ENCODE results near the gene MLEC.

Gene MLEC

DNA sequence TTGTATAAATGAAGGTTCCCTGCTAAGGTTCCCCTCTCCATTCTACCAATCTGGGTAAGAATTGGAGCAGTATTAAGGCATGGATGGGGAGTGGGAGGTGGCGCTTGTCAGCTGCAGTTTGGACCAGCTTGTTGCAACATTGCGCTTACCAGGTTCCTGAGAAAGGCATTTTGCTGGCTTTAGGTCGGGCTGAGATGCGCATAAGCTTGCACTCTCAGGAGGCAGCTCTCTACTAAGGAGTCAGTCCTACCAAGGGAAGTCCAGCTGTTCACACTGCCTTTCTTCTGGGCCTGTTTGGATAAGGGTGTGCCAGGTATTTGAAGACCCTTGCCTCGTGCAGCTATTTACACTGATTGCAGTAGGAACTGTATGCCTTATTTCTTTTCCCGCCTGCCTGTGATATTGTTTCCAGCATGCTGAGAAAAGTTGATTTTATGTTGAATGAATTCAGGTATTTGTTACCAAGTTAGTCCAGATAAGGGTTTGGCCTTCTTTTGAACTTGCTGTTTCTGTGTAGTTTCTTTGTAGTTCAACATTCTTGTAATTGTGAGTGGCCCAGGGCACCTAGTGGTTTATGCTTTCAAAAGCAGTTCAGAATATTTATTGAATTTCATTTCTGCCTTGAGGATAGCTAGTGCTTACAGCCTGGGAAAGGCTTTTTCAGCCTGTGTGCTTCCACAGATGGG, 2.6 kb downstream of the MLEC start:
- no peaks in the 10 kb centered on the region for H3K9me3 ChIP-seq (ENCODE audit: low read length)

DNA sequence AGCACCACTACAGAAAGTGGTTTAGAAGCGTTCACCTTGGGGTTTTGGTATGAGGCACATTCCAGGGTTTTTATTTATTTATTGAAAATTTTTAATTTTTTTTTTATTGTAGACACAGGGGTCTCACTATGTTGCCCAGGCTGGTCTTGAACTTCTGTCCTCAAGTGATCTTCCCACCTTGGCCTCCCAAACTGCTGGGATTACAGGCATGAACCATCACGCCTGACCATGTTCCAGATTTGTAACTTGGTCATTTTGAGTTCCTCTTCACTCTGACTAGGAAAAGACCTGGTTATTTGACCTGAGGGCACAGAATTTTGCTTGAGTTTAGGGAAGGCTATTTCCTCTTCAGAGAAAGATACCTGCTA, 3.1 kb downstream of the MLEC start:
- peaks cover 46% of the 10 kb centered on the region for H3K4me1 ChIP-seq (ENCODE audit: insufficient read depth, low read length)
- H2AFZ ChIP-seq (ENCODE audit: low read depth, low read length): no peak overlapping the region
- peaks cover 6% of the 10 kb centered on the region for H3K36me3 ChIP-seq (ENCODE audit: insufficient read depth, low read length)
- no peaks in the 10 kb centered on the region for H3K9me3 ChIP-seq (ENCODE audit: low read length)
- H3K27me3 ChIP-seq (ENCODE audit: insufficient read depth, low read length): no peaks in the 10 kb centered on the region
- no peak overlapping the region for H3K4me3 ChIP-seq (ENCODE audit: low read length)

More for the DNA sequence above, 2.6 kb downstream of the MLEC start:
- Histone ChIP-seq H3K27me3 (ENCODE audit: insufficient read depth, low read length) (no peaks in the 10 kb centered on the region), H3K36me3 (ENCODE audit: insufficient read depth, low read length) (peaks cover under 1% of the 10 kb centered on the region), H3K4me3 (ENCODE audit: low read length) (peak overlapping the region; percentile 50), H2AFZ (ENCODE audit: low read depth, low read length) (no peak overlapping the region), H3K4me1 (ENCODE audit: insufficient read depth, low read length) (peaks cover 46% of the 10 kb centered on the region)

DNA sequence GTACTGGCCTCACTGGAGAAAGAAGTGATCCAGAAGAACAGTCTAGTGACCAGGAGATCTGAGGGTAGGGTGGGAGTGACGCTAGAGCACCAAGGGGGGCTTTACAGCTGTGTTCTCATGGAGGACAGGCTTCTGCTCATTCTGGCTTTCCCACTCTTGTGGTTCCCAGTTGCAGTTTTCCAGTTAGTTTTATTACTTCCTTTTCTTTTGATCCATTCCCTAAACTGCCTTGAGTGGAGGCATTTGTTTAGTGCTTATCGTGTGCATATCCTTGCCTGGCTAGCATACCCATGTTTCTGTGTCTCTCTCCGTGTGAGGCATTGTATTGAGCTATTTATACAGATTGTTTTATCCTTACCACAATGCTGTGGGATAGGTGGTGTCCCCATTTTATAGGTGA, 4.0 kb downstream of the MLEC start:
- Histone ChIP-seq H2AFZ (ENCODE audit: low read depth, low read length) (no peak overlapping the region), H3K4me3 (ENCODE audit: low read length) (no peak overlapping the region), H3K4me1 (ENCODE audit: insufficient read depth, low read length) (peaks cover 45% of the 10 kb centered on the region), H3K27me3 (ENCODE audit: insufficient read depth, low read length) (no peaks in the 10 kb centered on the region), H3K36me3 (ENCODE audit: insufficient read depth, low read length) (peaks cover 15% of the 10 kb centered on the region), H3K9me3 (ENCODE audit: low read length) (no peaks in the 10 kb centered on the region)

DNA sequence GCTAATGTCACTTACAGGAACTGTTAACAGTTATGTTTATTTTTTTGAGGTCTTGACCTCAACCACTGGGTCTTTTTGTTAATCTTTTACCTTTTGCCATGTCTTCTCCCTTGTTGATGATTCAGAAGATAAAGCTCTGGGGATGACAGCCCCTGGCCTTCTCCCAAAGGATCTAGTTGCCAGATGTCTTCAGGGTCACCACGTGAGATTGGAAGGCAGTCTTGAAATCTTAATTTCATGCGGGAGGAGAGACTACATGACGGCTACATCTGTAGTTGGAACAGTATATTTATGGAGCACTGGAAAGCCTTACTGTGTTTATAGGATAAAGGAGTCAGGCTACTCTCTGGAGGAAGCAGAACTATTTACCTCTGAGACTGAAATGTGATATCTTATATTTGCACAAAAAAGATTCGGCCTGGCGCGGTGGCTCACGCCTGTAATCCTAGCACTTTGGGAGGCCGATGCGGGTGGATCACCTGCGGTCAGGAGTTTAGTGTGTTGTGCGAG, 5.6 kb downstream of the MLEC start:
- H3K4me3 ChIP-seq (ENCODE audit: low read length): no peak overlapping the region
- no peaks in the 10 kb centered on the region for H3K27me3 ChIP-seq (ENCODE audit: insufficient read depth, low read length)
- H2AFZ ChIP-seq (ENCODE audit: low read depth, low read length): no peak overlapping the region
- H3K4me1 ChIP-seq (ENCODE audit: insufficient read depth, low read length): peaks cover 44% of the 10 kb centered on the region
- H3K9me3 ChIP-seq (ENCODE audit: low read length): no peaks in the 10 kb centered on the region
- H3K36me3 ChIP-seq (ENCODE audit: insufficient read depth, low read length): peaks cover 31% of the 10 kb centered on the region

GRCh38 chr12:120693848-120694247, 6.9 kb downstream of the MLEC start:
- Histone ChIP-seq H3K4me3 (ENCODE audit: low read length) (no peak overlapping the region), H3K4me1 (ENCODE audit: insufficient read depth, low read length) (peaks cover 34% of the 10 kb centered on the region), H3K27me3 (ENCODE audit: insufficient read depth, low read length) (no peaks in the 10 kb centered on the region), H3K36me3 (ENCODE audit: insufficient read depth, low read length) (peaks cover 43% of the 10 kb centered on the region), H2AFZ (ENCODE audit: low read depth, low read length) (no peak overlapping the region), H3K9me3 (ENCODE audit: low read length) (no peaks in the 10 kb centered on the region)

DNA sequence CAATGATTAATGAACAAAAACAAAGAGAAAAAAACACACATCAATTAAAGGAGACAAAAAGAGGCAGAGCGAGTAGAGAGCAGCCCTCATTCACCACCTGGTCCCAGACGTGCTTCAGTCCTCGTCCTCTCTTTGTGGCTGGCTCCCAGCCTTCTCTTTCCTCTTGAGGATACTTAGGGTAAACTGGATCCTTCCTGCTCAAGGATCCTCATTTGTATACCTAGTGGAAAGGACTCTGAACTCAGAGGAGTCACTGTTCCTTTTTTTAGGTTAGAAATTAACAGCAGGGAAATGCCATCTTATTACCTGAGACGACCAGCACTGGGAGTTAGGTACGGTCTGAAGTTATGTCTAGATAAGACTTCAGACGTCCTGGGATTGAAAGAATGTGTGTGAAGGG, 9.7 kb downstream of the MLEC start:
- no peak overlapping the region for H3K4me3 ChIP-seq (ENCODE audit: low read length)
- no peaks in the 10 kb centered on the region for H3K9me3 ChIP-seq (ENCODE audit: low read length)
- peaks cover 68% of the 10 kb centered on the region for H3K36me3 ChIP-seq (ENCODE audit: insufficient read depth, low read length)
- H2AFZ ChIP-seq (ENCODE audit: low read depth, low read length): no peak overlapping the region
- H3K4me1 ChIP-seq (ENCODE audit: insufficient read depth, low read length): peaks cover 25% of the 10 kb centered on the region
- no peaks in the 10 kb centered on the region for H3K27me3 ChIP-seq (ENCODE audit: insufficient read depth, low read length)

DNA sequence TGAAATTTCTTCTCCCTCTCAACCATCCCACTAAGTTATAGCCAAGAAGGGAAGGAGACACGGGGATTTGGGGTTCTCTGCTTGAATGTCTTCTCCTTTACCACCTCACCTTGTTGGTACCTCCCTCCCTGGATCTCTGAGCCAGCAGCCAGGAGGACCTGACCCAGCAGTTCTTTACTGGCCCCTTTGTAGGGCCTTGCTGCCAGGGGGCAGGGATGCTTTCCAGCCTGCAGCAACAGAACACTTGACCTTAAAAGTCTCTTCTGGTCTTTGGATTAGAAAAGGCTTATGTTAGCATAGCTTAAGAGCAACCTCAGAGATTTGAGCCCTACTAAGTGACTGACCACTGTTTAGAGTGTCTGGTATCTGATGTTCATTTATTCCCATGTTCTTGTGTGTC, 10.4 kb downstream of the MLEC start:
- no peak overlapping the region for H2AFZ ChIP-seq (ENCODE audit: low read depth, low read length)
- H3K36me3 ChIP-seq (ENCODE audit: insufficient read depth, low read length): peaks cover 75% of the 10 kb centered on the region
- no peak overlapping the region for H3K4me3 ChIP-seq (ENCODE audit: low read length)
- peaks cover 21% of the 10 kb centered on the region for H3K4me1 ChIP-seq (ENCODE audit: insufficient read depth, low read length)
- H3K9me3 ChIP-seq (ENCODE audit: low read length): no peaks in the 10 kb centered on the region
- H3K27me3 ChIP-seq (ENCODE audit: insufficient read depth, low read length): no peaks in the 10 kb centered on the region

DNA sequence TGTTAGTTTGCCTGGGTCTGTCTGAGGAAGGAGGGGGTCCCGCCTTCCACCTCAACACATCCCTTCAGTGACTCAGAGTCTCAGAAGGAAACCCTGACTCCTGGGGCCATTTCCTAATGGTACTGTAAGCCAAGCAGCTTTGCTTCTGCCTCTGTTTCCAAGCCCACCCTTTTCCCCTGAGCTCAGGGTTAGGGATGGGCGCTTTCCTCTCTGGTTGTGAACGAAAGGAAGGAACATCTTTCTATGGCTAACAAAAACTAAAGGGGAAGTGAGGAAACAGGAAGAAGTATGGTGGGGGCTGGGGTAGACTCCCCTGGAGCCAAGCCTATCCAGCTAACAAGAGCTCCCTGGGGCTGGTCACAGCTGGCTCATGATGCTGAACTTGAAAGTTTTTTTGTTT, 11.7 kb downstream of the MLEC start:
- H3K9me3 ChIP-seq (ENCODE audit: low read length): no peaks in the 10 kb centered on the region
- no peak overlapping the region for H3K4me3 ChIP-seq (ENCODE audit: low read length)
- peaks cover 8% of the 10 kb centered on the region for H3K4me1 ChIP-seq (ENCODE audit: insufficient read depth, low read length)
- no peak overlapping the region for H2AFZ ChIP-seq (ENCODE audit: low read depth, low read length)
- H3K36me3 ChIP-seq (ENCODE audit: insufficient read depth, low read length): peaks cover 87% of the 10 kb centered on the region
- no peaks in the 10 kb centered on the region for H3K27me3 ChIP-seq (ENCODE audit: insufficient read depth, low read length)

DNA sequence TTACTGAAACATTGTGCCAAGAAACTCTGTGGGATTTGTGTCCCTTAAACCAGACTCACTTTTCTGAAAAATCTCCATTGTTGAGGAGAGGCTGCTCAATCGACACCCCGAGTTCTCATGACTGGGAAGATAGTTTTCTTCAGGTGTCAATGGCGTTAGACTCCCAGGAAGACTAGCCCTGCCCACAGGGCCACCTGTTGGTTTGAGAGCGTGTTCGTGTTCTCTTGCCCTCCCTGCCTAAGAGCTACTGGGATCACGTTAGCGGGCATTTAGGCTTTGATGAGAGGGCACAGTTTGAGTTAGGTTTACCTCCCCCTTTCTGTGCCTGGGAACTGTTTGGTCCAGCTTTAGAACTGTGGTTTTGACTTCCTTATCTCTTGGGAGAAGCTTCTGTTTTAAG, 12.6 kb downstream of the MLEC start:
- Histone ChIP-seq H2AFZ (ENCODE audit: low read depth, low read length) (no peak overlapping the region), H3K4me1 (ENCODE audit: insufficient read depth, low read length) (no peaks in the 10 kb centered on the region), H3K9me3 (ENCODE audit: low read length) (no peaks in the 10 kb centered on the region), H3K4me3 (ENCODE audit: low read length) (no peak overlapping the region), H3K27me3 (ENCODE audit: insufficient read depth, low read length) (no peaks in the 10 kb centered on the region), H3K36me3 (ENCODE audit: insufficient read depth, low read length) (peaks cover 86% of the 10 kb centered on the region)

DNA sequence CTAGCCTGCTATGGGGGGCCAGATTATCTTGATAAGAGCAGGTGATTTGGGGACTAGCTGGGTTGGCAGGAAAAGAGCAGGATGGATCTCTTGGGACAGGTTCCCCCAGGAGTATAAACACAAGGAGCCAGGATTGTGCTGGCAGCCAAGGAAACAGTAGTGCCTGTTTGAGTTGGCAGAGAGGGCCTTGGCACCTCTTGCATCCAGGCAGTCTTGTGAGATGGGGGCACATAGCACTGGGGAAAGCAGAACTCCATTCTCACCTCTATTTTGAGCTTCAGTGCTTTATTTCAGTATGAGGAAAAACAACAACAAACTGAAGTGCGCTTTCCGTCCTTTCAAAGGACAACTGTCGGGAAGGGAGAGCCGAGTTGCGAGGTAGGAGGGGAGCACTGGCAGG, 13.9 kb downstream of the MLEC start:
- H3K27me3 ChIP-seq (ENCODE audit: insufficient read depth, low read length): no peaks in the 10 kb centered on the region
- no peak overlapping the region for H3K4me3 ChIP-seq (ENCODE audit: low read length)
- no peaks in the 10 kb centered on the region for H3K4me1 ChIP-seq (ENCODE audit: insufficient read depth, low read length)
- H3K9me3 ChIP-seq (ENCODE audit: low read length): no peaks in the 10 kb centered on the region
- no peak overlapping the region for H2AFZ ChIP-seq (ENCODE audit: low read depth, low read length)
- peaks cover 73% of the 10 kb centered on the region for H3K36me3 ChIP-seq (ENCODE audit: insufficient read depth, low read length)

- no peak overlapping the region for H2AFZ ChIP-seq (ENCODE audit: low read depth, low read length)
- peaks cover 56% of the 10 kb centered on the region for H3K36me3 ChIP-seq (ENCODE audit: insufficient read depth, low read length)
- no peaks in the 10 kb centered on the region for H3K9me3 ChIP-seq (ENCODE audit: low read length)
- H3K4me3 ChIP-seq (ENCODE audit: low read length): no peak overlapping the region
- H3K27me3 ChIP-seq (ENCODE audit: insufficient read depth, low read length): no peaks in the 10 kb centered on the region
- H3K4me1 ChIP-seq (ENCODE audit: insufficient read depth, low read length): no peaks in the 10 kb centered on the region
Observed at GRCh38 chr12:120702637-120703036, 15.7 kb downstream of the MLEC start.

DNA sequence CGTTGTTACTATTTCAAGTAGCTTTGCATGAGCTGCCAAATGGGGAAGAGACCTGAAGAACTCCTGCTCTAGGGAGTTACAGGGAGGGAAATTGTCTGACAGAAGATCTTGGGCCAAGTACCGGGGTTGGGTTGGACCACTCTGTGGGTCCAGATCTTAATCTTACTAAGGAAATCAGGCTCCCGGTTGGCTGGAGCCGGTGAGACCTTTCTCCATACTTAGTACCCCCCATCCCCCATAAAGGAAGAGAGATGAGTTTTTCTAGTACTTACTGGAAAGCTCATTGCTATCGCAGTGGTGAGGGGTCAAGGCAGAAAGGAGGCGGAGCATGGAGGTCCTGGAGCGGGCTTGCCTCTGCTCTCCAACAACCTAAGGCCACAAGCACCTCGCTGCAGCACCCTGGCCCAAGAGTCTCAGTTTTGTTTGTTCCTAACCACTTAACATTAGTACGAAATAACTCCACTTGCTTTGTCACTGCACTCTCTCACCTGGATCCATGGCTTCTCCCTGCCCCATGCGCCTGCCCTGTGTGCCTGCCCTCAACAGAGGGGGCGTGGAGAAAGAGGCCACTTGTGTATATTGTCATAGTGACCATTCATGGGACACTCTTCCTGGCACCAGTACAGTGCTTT, 16.5 kb downstream of the MLEC start:
- H3K9me3 ChIP-seq (ENCODE audit: low read length): no peaks in the 10 kb centered on the region
- H2AFZ ChIP-seq (ENCODE audit: low read depth, low read length): no peak overlapping the region
- no peak overlapping the region for H3K4me3 ChIP-seq (ENCODE audit: low read length)
- peaks cover 48% of the 10 kb centered on the region for H3K36me3 ChIP-seq (ENCODE audit: insufficient read depth, low read length)
- H3K27me3 ChIP-seq (ENCODE audit: insufficient read depth, low read length): no peaks in the 10 kb centered on the region
- H3K4me1 ChIP-seq (ENCODE audit: insufficient read depth, low read length): no peaks in the 10 kb centered on the region

DNA sequence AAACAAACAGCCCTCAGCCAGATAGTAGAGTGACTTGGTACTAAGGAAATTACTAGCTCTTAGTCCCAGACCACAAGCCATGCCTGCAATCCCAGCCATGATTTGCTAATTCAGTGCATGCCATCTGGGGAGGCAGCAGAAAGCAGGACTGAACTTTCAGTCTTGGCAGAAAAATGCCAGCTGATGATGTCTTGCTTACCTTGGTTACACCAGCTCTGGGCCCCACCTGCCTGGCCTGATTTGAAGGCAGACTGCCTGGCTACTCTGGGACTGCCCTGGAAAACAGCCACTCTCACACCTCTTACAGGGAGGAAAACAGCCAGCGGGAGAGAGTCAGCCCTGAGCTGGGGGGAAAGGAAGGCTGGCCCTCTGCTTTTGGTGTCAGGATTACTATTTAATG, 18.7 kb downstream of the MLEC start:
- no peak overlapping the region for H3K4me3 ChIP-seq (ENCODE audit: low read length)
- H3K27me3 ChIP-seq (ENCODE audit: insufficient read depth, low read length): no peaks in the 10 kb centered on the region
- peaks cover 29% of the 10 kb centered on the region for H3K36me3 ChIP-seq (ENCODE audit: insufficient read depth, low read length)
- peaks cover 6% of the 10 kb centered on the region for H3K4me1 ChIP-seq (ENCODE audit: insufficient read depth, low read length)
- no peaks in the 10 kb centered on the region for H3K9me3 ChIP-seq (ENCODE audit: low read length)
- H2AFZ ChIP-seq (ENCODE audit: low read depth, low read length): no peak overlapping the region

DNA sequence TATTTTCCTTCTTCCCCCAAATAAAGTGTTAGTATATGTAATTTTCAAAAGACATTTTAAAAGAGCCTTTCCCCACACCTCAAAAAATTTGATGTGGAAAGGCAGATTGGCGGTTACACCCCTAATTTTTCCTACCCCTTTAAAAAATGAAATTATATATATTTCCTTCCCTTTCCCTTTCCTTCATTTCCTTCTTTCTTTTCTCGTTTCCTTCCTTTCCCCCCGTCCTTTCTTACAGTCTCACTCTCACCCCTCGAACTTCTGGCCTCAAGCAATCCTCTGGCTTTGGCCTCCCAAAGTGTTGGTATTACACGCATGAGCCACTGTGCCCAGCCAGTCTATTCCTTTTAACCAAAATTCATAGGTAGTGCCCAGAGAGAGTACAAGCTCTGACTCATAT, 19.1 kb downstream of the MLEC start:
- peaks cover 25% of the 10 kb centered on the region for H3K36me3 ChIP-seq (ENCODE audit: insufficient read depth, low read length)
- no peaks in the 10 kb centered on the region for H3K9me3 ChIP-seq (ENCODE audit: low read length)
- H3K4me3 ChIP-seq (ENCODE audit: low read length): no peak overlapping the region
- no peaks in the 10 kb centered on the region for H3K27me3 ChIP-seq (ENCODE audit: insufficient read depth, low read length)
- H3K4me1 ChIP-seq (ENCODE audit: insufficient read depth, low read length): peaks cover 7% of the 10 kb centered on the region
- no peak overlapping the region for H2AFZ ChIP-seq (ENCODE audit: low read depth, low read length)
